Osteocyte (in vitro differentiated cells): ENCODE results near the gene KIF23. TPM values are rescaled to one million over a fixed set of nuclear protein-coding genes. Genes with fewer than 3 reads are reported as not detected.

Experiments used
- DNase-seq: peaks from one replicate; pipeline ENCODE4 v3.0.0; 2021; ENCODE audit warnings: mixed read lengths; ENCODE audit not compliant: unreplicated experiment; ENCODE audit errors: extremely low spot score
- H3K27ac Mint-ChIP-seq: one replicate; pipeline ENCODE4 v1.8.0; 2021; ENCODE audit warnings: mild to moderate bottlenecking, mixed read lengths; ENCODE audit not compliant: unreplicated experiment
- H3K27me3 Mint-ChIP-seq: one replicate; pipeline ENCODE4 v1.8.0; 2021; ENCODE audit warnings: mixed read lengths; ENCODE audit not compliant: unreplicated experiment
- H3K36me3 Mint-ChIP-seq: one replicate; pipeline ENCODE4 v1.8.0; 2021; ENCODE audit warnings: mixed read lengths; ENCODE audit not compliant: unreplicated experiment
- H3K4me1 Mint-ChIP-seq: one replicate; pipeline ENCODE4 v1.8.0; 2021; ENCODE audit warnings: mixed read lengths; ENCODE audit not compliant: unreplicated experiment
- H3K4me3 Mint-ChIP-seq: one replicate; pipeline ENCODE4 v1.8.0; 2021; ENCODE audit warnings: mild to moderate bottlenecking, moderate library complexity, mixed read lengths; ENCODE audit not compliant: unreplicated experiment
- H3K9me3 Mint-ChIP-seq: one replicate; pipeline ENCODE4 v1.8.0; 2021; ENCODE audit warnings: mixed read lengths; ENCODE audit not compliant: unreplicated experiment
- CTCF ChIP-seq: fragments of 200-600 bp; sonication (generic); IDR thresholded peaks from 2 replicates; pipeline ENCODE4 v1.5.0; 2021; ENCODE audit warnings: antibody characterized with exemption, mild to moderate bottlenecking, moderate library complexity
- total RNA-seq: library from RNA; stranded (reverse); gene quantifications from 2 replicates; pipeline ENCODE4 v1.2.1, GENCODE V29; 2021

KIF23 gene
- total RNA-seq, 1 donor from 2014 or later = 14.0 TPM

GRCh38 chr15:69457304-69458280 is 43.4 kb downstream of the KIF23 start:
- peaks cover 35% of the 10 kb centered on the region for H3K4me1 Mint-ChIP-seq
- no peaks in the 10 kb centered on the region for H3K27me3 Mint-ChIP-seq
- H3K36me3 Mint-ChIP-seq = peaks cover 34% of the 10 kb centered on the region
- no peak overlapping the region for H3K27ac Mint-ChIP-seq
- no peaks in the 10 kb centered on the region for H3K9me3 Mint-ChIP-seq
- H3K4me3 Mint-ChIP-seq = no peak overlapping the region
- no peak for DNase-seq
- TF ChIP-seq CTCF = no peak

GRCh38 chr15:69459066-69459465 is 44.9 kb downstream of the KIF23 start:
- Mint-ChIP-seq H3K36me3 (peaks cover 28% of the 10 kb centered on the region), H3K27ac (no peak overlapping the region), H3K4me1 (peaks cover 36% of the 10 kb centered on the region), H3K27me3 (no peaks in the 10 kb centered on the region), H3K9me3 (no peaks in the 10 kb centered on the region), H3K4me3 (no peak overlapping the region)
- TF ChIP-seq CTCF = no peak
- DNase-seq = no peak

- peaks cover 15% of the 10 kb centered on the region for H3K36me3 Mint-ChIP-seq
- H3K4me3 Mint-ChIP-seq = no peak overlapping the region
- no peaks in the 10 kb centered on the region for H3K27me3 Mint-ChIP-seq
- DNase-seq = no peak
- no peaks in the 10 kb centered on the region for H3K9me3 Mint-ChIP-seq
- no peak for TF ChIP-seq CTCF
- peaks cover 22% of the 10 kb centered on the region for H3K4me1 Mint-ChIP-seq
- no peak overlapping the region for H3K27ac Mint-ChIP-seq
Measured at GRCh38 chr15:69460481-69460880, 46.3 kb downstream of the KIF23 start.

GRCh38 chr15:69462030-69462492 is 47.9 kb downstream of the KIF23 start:
- peaks cover 4% of the 10 kb centered on the region for H3K36me3 Mint-ChIP-seq
- no peaks in the 10 kb centered on the region for H3K27me3 Mint-ChIP-seq
- peak overlapping the region; percentile 81 for H3K4me3 Mint-ChIP-seq
- H3K9me3 Mint-ChIP-seq = no peaks in the 10 kb centered on the region
- DNase-seq = no peak
- peaks cover 14% of the 10 kb centered on the region for H3K4me1 Mint-ChIP-seq
- TF ChIP-seq CTCF = no peak
- H3K27ac Mint-ChIP-seq = no peak overlapping the region

GRCh38 chr15:69462493-69463181 is 48.5 kb downstream of the KIF23 start:
- H3K4me1 Mint-ChIP-seq = peaks cover 14% of the 10 kb centered on the region
- H3K27ac Mint-ChIP-seq = peak overlapping the region; percentile 91
- peak; percentile 98 for DNase-seq
- peaks cover under 1% of the 10 kb centered on the region for H3K36me3 Mint-ChIP-seq
- TF ChIP-seq CTCF = peak; percentile 89
- no peaks in the 10 kb centered on the region for H3K27me3 Mint-ChIP-seq
- peak overlapping the region; percentile 81 for H3K4me3 Mint-ChIP-seq
- H3K9me3 Mint-ChIP-seq = no peaks in the 10 kb centered on the region
